GM19238 (cell line): ENCODE results near the gene SMIM5.
A peak's percentile ranks its signal among the peaks of the same experiment; 100 is the strongest.

ENCODE experiments used
- DNase-seq: peaks from one replicate; pipeline ENCODE4 v3.0.0; 2011; ENCODE audit warnings: low spot score; ENCODE audit not compliant: insufficient read length

SMIM5 gene

DNA sequence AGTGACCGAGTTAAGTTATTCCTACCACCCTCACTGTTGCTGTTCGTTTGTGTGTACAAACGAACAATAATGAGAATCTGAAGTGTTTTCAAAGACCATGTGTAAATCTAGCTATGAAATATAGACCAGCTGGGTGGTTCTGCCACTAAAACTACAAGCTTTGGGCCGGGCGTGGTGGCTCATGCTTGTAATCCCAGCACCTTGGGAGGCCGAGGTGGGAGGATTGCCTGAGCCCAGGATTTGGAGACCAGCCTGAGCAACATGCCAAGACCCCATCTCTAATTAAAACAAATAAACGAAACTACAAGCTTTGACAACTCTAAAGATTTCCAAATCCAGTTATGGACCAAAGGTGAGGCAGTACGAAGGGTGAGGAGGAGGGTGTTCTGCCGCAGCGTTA is 32.7 kb downstream of the SMIM5 start:
- DNase-seq: no peak

DNA sequence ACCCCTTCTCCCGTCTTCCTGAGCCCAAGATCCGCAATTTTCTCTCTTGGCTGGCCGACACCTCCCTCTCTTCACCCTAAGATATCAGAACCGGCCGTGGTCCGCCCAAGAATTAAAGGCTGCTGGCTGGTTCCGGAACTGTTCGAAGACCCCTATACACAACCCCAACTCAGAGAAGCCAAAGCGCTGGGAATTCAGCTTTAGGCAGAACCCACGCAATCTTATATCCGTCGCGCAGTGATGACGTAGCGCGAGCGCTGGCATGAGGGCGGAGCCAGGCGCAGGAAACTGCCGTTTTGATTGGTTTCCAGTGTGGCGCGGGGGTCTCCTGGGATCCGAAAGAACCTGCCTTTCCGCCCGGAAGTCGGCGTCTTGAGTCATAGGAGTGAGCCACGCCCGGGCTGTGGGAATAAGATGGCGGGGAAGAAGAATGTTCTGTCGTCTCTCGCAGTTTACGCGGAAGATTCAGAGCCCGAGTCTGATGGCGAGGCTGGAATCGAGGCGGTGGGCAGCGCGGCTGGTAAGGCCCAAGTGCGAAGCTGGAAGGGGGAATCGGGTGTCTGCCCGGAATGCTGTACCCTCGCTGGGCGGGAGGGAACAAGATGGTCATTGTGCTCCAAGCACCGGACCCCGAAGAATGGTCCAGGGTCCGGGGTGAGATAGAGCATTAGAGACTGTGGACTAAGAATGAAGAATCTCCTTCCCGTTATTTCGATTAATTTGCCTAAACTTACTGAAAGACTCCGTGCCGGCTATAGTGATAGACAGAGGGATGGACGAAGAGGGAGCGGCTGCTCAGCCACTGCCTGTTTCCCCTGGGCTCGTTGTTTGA is 33.9 kb downstream of the SMIM5 start, which contains the start of the genes RECQL5 and SAP30BP:
Gene RECQL5, minus strand, starts transcription at position 196 of the 832 bp plus-strand sequence. CDS start 597 bp downstream, outside the sequence.
Gene SAP30BP, plus strand, starts transcription at position 380 of the 832 bp plus-strand sequence. Its CDS starts 35 bp downstream, at position 415.
- peak; percentile 80 for DNase-seq

DNA sequence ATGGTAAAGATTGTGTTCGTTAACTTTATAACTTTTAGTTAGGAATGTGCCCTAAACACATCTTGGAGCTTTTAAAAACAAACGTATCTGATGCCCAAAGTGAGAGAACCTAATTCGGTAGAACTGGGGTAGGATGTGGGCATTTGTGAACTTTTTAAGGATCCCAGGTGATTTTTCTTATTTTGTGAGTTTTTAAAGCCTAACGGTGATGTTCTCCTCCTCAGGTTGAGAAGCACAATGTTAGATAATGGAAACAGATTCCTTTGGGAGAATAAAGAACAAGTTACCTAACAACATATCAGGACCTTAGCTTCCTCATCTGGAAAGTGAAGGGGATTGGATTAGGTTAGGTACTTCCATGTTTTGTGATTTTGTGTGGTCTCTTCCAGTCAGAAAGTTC is 34.6 kb downstream of the SMIM5 start:
- no peak for DNase-seq

DNA sequence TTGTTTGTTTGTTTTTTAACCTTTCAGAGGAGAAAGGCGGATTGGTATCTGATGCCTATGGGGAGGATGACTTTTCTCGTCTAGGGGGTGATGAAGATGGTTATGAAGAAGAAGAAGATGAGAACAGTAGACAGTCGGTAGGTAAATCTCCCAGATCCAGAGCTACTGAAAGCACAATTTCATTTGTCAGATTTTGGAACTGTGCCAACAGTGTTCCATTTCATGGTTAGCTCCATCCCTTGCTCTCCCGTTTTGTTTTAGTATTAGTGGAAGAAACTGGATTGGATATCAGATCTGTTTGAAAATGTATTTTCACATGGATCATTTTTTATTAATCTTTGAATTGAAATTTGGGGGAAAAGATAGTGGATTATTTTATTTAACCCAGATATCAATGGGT is 35.3 kb downstream of the SMIM5 start:
- DNase-seq: no peak

DNA sequence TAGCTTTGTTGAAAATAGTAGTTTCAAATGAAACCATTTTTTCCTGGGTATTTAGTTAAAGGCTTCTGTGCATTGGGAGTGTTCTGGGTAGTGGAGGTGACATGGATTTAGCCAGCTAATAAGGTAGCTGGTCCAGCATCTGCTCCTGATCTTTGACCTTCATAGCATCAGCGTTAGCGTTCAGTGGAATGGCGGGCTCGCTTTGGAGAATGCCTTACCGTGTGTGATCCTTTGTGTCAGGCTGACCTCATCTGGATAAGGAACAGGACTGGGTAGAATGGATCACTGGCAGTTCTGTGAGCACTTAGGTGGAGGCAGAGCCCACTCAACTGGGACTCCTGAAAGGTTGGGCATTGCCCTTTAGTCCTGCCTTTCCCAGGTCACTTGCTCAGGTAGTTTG is 37.6 kb downstream of the SMIM5 start:
- no peak for DNase-seq

DNA sequence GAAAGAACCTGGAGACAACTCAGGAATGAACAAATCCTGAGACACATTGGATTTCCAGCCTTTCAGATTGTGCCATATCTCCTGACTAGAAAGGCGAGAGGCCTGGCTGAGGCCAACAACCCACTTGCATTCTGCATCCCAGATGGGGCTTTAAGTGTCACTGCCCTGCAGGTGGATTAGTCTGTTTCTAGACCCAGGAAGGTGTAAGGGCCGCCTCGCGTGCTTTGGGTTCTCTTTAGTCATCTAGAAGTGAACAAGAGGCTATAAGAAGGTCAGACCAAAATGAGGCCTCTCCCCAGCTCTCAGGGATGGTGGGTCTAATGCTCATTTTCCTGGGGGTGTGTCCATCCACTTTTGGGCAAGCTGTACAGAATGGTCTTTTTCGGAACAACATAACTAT is 38.8 kb downstream of the SMIM5 start:
- no peak for DNase-seq

DNA sequence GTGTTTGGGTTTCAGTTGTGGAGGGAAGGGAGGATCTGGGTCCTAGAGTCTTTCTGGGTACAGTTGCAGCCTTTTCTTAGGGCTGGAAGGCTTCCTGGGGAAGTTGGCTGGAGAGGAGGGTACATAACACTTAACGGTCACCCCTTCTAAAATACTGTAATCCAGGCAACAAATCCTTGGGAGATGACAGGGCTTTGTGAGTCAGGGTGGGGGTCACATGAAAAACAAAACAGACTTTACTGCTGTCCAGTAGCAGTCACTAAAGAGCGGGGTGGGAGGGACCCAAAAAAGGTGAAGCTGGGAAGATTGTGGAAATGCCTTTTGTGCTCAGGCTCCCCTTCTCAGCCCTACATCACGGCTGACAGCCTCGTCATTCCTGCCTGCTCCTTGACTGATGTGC is 40.3 kb downstream of the SMIM5 start:
- DNase-seq: no peak

DNA sequence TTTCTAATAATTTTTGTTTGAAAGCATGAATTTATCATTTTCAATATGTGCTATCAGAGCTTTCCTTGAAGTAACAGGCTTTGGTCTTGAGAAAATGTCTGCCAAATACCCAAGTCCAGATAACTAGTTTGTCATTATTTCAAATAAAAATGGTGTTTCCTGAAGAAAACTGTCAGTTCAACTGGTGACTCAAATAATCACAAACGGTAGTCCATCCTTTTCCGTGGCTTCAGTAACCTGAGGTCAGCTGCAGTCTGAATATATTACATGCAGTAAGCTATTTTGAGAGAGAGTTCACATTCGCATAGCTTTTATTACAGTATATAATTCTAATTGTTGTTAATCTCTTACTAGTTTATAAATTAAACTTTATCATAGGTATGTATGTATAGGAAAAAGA is 43.2 kb downstream of the SMIM5 start:
- no peak for DNase-seq

DNA sequence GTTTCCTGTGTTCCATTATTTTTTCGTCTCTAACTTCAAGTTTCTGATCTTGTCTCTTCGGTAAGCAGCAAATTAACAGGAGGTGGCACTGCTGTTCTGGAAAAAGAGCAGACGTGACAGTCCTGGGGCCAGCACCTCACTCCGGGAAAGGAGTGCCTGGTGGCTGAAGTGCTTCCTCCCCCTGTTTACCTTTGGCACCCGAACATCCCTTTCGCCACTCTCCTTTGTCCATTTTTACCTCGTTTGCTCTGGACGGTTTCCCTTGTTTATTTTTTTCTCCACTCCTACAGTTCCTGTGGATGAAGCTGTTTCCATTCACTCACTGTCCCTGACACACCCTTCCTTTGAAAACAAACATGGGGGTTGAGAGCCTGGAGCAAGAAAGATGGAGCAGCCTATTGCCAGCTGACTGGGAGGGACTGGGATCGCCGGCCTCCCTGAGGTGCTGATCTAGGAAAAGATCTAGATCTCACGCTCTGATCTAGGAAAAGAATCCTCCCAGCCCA is 46.5 kb downstream of the SMIM5 start:
- DNase-seq: no peak

DNA sequence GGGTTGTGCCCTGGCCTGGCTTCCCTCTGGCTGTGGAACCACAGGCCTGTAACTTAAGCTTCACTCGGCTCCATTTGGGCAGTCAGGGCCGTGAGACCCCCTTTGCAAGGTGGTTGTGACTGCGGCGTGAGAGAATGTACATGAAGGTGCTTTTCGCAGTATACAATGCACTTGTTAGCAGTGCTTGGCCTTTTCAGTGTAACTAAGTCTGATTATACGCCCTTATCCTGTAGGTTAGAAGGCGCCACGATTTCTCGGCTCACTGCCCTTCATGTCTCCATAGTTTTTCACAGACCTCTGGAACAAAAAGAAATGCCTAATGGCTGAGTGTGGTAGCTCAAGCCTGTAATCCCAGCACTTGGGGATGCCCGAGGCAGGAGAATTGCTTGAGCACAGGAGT is 47.2 kb downstream of the SMIM5 start:
- no peak for DNase-seq

DNA sequence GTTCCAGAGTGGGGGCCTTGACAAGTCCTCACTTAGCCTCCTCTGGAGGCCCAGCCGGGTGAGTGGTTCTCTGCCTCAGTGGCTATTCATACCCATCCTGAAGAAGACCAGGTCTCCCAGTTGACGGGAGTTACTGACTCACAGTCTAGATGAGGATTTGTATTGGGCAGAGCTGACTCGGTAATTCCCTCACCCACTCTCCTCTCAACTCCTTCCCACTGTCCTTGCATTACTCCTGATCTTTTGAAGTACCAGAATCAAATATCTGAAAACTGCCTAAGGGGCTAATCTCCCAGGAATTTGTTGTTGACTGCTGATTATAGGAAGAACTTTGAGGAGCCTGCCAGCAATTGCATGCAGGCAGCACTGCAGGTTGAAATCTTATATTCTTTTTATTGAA is 48.1 kb downstream of the SMIM5 start:
- no peak for DNase-seq

DNA sequence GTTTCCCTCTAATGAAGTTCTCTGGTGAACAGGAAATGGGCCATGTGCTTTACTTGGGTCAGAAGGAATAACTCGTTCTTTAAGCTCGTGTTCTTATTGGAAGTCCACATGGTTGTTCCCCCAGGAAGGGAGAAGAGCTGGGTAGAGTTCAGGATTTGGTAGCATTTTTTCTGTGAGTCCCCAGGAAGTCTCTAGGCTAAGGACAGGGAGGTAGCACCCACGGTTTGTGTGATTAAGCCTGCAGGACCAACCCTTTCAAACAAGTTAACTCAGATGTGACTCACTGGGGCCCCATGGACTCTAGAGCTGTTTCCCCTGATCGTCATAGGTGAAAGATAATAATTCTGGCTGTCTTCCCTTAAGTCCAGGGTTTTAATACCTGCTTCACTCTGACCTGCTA is 50.3 kb downstream of the SMIM5 start:
- no peak for DNase-seq

DNA sequence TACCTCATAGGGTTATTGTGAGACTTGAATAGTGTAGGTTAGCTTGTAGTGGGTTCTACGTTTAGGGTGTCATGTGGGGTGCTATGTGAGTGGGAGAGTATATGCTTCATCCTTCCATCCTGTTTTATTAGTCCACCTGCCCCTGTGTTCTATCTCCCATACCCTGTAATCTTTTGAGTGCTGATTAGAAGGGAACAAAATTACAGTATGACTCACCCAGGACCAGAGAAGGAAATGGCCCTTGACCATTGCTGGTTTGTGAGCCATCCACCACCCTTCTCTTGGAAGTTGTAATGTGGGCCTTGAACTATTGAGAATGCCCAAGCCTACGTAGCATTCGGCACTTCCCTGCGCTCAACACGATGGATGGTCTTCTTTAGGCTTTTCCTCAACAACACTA is 51.0 kb downstream of the SMIM5 start:
- no peak for DNase-seq

DNA sequence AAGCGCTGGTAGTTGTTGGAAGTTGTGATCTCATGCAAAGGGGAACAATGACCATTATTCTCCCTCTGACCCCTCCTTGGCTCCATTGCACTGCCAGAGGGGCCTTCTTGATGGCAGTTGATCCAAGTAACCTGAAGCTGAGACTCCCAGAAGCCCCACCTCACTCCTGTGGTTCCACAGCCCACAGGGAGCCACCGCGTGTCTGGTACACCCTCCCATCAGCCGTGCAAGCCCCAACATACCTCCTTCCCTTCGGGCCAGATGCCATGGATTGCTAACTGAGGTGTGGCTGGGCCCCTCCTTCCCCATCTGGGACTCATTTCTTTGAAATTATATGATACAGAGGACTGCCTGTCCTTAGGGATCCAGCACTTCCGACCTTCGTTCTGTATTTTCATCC is 51.7 kb downstream of the SMIM5 start:
- DNase-seq: no peak

DNA sequence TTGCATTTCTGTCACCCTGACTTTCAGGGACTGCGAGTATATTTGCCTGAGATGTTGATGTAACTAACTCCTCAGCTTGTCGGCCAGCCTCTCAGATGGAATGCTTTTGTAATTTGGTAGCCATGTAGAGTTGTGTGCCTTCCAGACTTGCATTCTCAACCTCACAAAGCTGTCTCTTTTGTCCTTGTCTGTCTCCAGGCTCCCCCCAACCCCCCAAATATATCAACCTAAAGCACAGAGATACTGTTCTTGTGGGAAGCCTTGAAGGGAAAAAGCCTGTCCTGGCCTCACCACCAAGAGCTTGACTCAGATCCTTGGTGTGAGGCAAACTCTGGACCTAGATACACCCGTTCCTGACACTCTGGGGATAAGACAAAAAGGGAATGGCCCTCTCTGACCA is 52.3 kb downstream of the SMIM5 start:
- DNase-seq: no peak

DNA sequence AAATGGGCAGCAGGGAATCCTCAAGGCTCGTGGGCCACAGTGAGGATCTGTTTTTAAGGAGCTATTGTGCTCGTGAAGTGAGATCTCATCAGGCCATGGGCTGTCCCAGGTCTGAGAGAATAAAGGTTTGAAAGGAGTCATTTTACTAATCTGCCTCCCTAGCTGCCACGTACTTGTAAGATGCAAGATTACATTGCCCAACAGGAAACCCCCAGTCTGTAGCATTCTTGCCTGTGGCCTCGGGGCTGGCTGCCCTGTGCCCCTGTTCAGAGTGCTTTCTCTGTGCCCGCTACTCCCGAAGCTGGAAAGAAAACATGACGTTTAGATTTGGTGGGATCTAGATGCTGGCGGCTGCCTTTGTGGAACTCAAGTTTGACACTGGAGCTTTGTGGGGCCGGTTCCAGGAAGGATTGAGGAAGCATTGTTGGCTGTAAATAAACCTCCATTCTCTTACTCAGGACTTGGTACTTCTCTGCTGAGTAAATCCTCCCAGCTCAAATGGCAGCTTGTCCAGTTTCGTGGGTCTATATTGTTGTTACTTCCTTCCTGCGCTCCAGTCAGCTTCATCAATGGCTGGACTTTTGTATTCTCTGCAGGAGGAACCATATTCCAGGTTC is 55.1 kb downstream of the SMIM5 start:
- no peak for DNase-seq

DNA sequence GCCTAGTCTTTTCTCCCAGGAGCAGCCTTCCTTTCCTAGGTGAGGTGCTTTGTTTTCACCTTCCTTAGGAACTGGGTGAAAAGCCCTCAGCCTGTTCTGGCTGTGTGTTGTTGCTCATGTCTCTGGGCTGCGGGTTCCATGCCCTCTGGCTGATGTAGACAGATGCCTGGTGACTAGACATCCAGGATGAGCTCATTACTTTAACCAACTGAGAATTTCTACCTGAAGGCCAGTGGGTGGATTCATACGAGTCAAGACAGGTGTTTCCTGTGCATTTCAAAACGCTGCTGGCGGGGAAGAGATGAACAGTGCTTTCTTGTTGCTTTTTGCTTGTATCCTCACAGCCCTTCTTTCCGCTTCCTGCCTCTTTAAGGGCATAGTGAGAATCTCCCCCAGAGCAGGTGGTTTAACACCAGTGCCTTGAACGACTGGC is 56.2 kb downstream of the SMIM5 start:
- DNase-seq: peak; percentile 46
